IMR-90 (cell line): ENCODE data around the gene LIMS3. TPM values are rescaled to one million over a fixed set of nuclear protein-coding genes. Genes with fewer than 3 reads are reported as not detected.
"Not testable (repeated sequence)": the region's sequence is repeated elsewhere in the genome, so short reads cannot be mapped to it uniquely, and the experiment has no call there.

Experiments used
- ATAC-seq: fragments of 200-7000 bp; cut with Tn5 transposase; 2 replicates; pipeline ENCODE4 v1.9.1; 2020; ENCODE audit warnings: low read depth, mild to moderate bottlenecking, moderate library complexity
- BruUV-seq: library from RNA; stranded (reverse); fragments of 400-500 nt; replicated peaks from 2 replicates; lab custom pipeline; 2021; lab: Mats Ljungman, UMichigan
- CTCF ChIA-PET: fragments of 300-600 bp; formaldehyde crosslinking; extraction: SDS; loops from one replicate; lab custom pipeline; 2021; ENCODE audit warnings: antibody characterized with exemption; lab: Yijun Ruan, JAX
- POLR2A ChIA-PET: fragments of 300-600 bp; sonication (Branson Sonifier 250); formaldehyde crosslinking; loops from one replicate; lab custom pipeline; 2022; ENCODE audit warnings: antibody characterized with exemption; ENCODE audit not compliant: unreplicated experiment; lab: Charles Lee
- DNase-seq: peaks from one replicate; pipeline ENCODE4 v3.0.0; 2013
- H2AFZ ChIP-seq: replicated peaks from 2 replicates; pipeline ENCODE3; 2013; ENCODE audit warnings: low read length, mild to moderate bottlenecking; ENCODE audit not compliant: poor library complexity
- H2AK5ac ChIP-seq: 2 replicates; pipeline ENCODE4 v1.6.1; 2013; ENCODE audit warnings: low read depth, low read length, inconsistent platforms
- H2AK9ac ChIP-seq: replicated peaks from 2 replicates; pipeline ENCODE3; 2013; ENCODE audit warnings: mild to moderate bottlenecking, low read depth, low read length, moderate library complexity; ENCODE audit not compliant: poor library complexity
- H2BK120ac ChIP-seq: 2 replicates; pipeline ENCODE4 v1.6.1; 2013; ENCODE audit warnings: low read depth, low read length, inconsistent platforms
- H2BK15ac ChIP-seq: 3 replicates; pipeline ENCODE4 v1.6.1; 2013; ENCODE audit warnings: low read depth, low read length, inconsistent platforms
- H2BK20ac ChIP-seq: 2 replicates; pipeline ENCODE4 v1.6.1; 2013; ENCODE audit warnings: low read depth, mild to moderate bottlenecking, inconsistent platforms, low read length, moderate library complexity
- H2BK5ac ChIP-seq: 2 replicates; pipeline ENCODE4 v1.6.1; 2013; ENCODE audit warnings: mild to moderate bottlenecking, low read depth, low read length, inconsistent platforms; ENCODE audit not compliant: poor library complexity, severe bottlenecking
- H3K14ac ChIP-seq: replicated peaks from 2 replicates; pipeline ENCODE4 v1.6.1; 2013; ENCODE audit warnings: low read depth, low read length, inconsistent platforms
- H3K18ac ChIP-seq: 2 replicates; pipeline ENCODE4 v1.6.1; 2013; ENCODE audit warnings: low read depth, low read length, control low read depth
- H3K23ac ChIP-seq: 2 replicates; pipeline ENCODE4 v1.6.1; 2013; ENCODE audit warnings: low read depth, low read length, inconsistent platforms
- H3K27ac ChIP-seq: 2 replicates; pipeline ENCODE4 v1.5.1; 2013; ENCODE audit warnings: mild to moderate bottlenecking, control low read depth, low read length; ENCODE audit not compliant: insufficient read depth
- H3K27me3 ChIP-seq: 2 replicates; pipeline ENCODE4 v1.6.1; 2013; ENCODE audit warnings: low read length; ENCODE audit not compliant: control insufficient read depth, insufficient read depth
- H3K36me3 ChIP-seq: 2 replicates; pipeline ENCODE4 v1.6.1; 2013; ENCODE audit warnings: low read length, mixed read lengths; ENCODE audit not compliant: control insufficient read depth, insufficient read depth
- H3K4ac ChIP-seq: 2 replicates; pipeline ENCODE4 v1.6.1; 2013; ENCODE audit warnings: low read depth, low read length, inconsistent platforms
- H3K4me1 ChIP-seq: 2 replicates; pipeline ENCODE4 v1.6.1; 2013; ENCODE audit warnings: low read length, mixed read lengths; ENCODE audit not compliant: control insufficient read depth, insufficient read depth
- H3K4me2 ChIP-seq: 2 replicates; pipeline ENCODE4 v1.6.1; 2013; ENCODE audit warnings: low read depth, mild to moderate bottlenecking, control low read depth, low read length, moderate library complexity
- H3K4me3 ChIP-seq: 2 replicates; pipeline ENCODE4 v1.5.1; 2013; ENCODE audit warnings: low read depth, mild to moderate bottlenecking, control low read depth, low read length, moderate library complexity; ENCODE audit not compliant: insufficient read depth
- H3K56ac ChIP-seq: 2 replicates; pipeline ENCODE4 v1.6.1; 2013; ENCODE audit warnings: low read length, inconsistent platforms; ENCODE audit not compliant: insufficient read depth; ENCODE audit errors: extremely low read depth
- H3K79me1 ChIP-seq, 2 experiments: 2 replicates each; pipeline ENCODE4 v1.6.1; 2013; ENCODE audit warnings: low read length in 2 of 2, inconsistent platforms in 1 of 2, low read depth in 1 of 2
- H3K9ac ChIP-seq: 2 replicates; pipeline ENCODE4 v1.6.1; 2013; ENCODE audit warnings: low read depth, low read length, control low read depth
- H3K9me1 ChIP-seq: 2 replicates; pipeline ENCODE4 v1.6.1; 2013; ENCODE audit warnings: low read length, inconsistent platforms; ENCODE audit not compliant: insufficient read depth
- H3K9me3 ChIP-seq: 2 replicates; pipeline ENCODE4 v1.6.1; 2013; ENCODE audit warnings: low read length; ENCODE audit not compliant: control insufficient read depth, insufficient read depth
- H4K20me1 ChIP-seq: 2 replicates; pipeline ENCODE4 v1.6.1; 2013; ENCODE audit warnings: low read length, inconsistent platforms; ENCODE audit not compliant: insufficient read depth
- H4K5ac ChIP-seq: 2 replicates; pipeline ENCODE4 v1.6.1; 2013; ENCODE audit warnings: mild to moderate bottlenecking, low read depth, low read length, control low read depth
- H4K8ac ChIP-seq, 2 experiments: 2 replicates each; pipeline ENCODE4 v1.6.1; 2013; ENCODE audit warnings: low read depth in 2 of 2, low read length in 2 of 2, control low read depth in 1 of 2, inconsistent platforms in 1 of 2
- H4K91ac ChIP-seq: 2 replicates; pipeline ENCODE4 v1.6.1; 2013; ENCODE audit warnings: low read depth, low read length, inconsistent platforms; ENCODE audit not compliant: insufficient read depth
- WGBS, 2 experiments: methylation state at CpG; one replicate each; pipeline versions ENCODE4 v1.1.5 to v1.1.7; 2013; ENCODE audit warnings: missing lambda C conversion rate in 2 of 2; ENCODE audit not compliant: insufficient read length in 1 of 2; ENCODE audit errors: extremely low coverage in 2 of 2; 5-methylcytosine and 5-hydroxymethylcytosine counted together
- dilution Hi-C: fragments of 300-500 bp; cut with HindIII; formaldehyde crosslinking; loops from one replicate; pipeline ENCODE4 v1.14.3; 2018; ENCODE audit warnings: low sequenced_read_pairs; ENCODE audit not compliant: unreplicated experiment
- in situ Hi-C: fragments of 300-500 bp; cut with MboI; formaldehyde crosslinking; loops from 3 replicates; pipeline ENCODE4 v1.14.3; 2019; ENCODE audit warnings: low sequenced_read_pairs, inconsistent platforms, mixed read lengths
- intact Hi-C: fragments of 100-400 bp; cut with micrococcal nuclease; formaldehyde crosslinking; loops from 2 replicates; pipeline ENCODE4 v1.10.0; 2022
- polyA plus RNA-seq, 3 experiments: library from polyadenylated mRNA; depleted of rRNA; stranded (reverse); fragments of >200 nt; gene quantifications; 2 replicates each; pipeline ENCODE4 v1.2.3, GENCODE V29; 2012; ENCODE audit warnings: low replicate concordance in 1 of 3
- total RNA-seq: library from RNA; depleted of rRNA; stranded (reverse); fragments of >200 nt; gene quantifications from 2 replicates; pipeline ENCODE4 v1.2.3, GENCODE V29; 2012

LIMS3 gene
- total and polyA plus RNA-seq, 2 of the 4 experiments (the other 2 are of a cell fraction) = 0.44 to 12.7 TPM

GRCh38 chr2:109876625-109877024 lies 21.9 kb upstream of the LIMS3 start:
- CTCF ChIA-PET, H2AK5ac ChIP-seq, H3K14ac ChIP-seq, POLR2A ChIA-PET, H2AK9ac ChIP-seq, H3K4me2 ChIP-seq, H3K27me3 ChIP-seq, H2AFZ ChIP-seq, H3K9ac ChIP-seq, H3K4me1 ChIP-seq, H3K56ac ChIP-seq, H3K79me1 ChIP-seq, H3K9me1 ChIP-seq, H4K20me1 ChIP-seq, H4K8ac ChIP-seq, in situ Hi-C loops, H3K27ac ChIP-seq, H2BK5ac ChIP-seq, H2BK15ac ChIP-seq, H2BK120ac ChIP-seq, H3K23ac ChIP-seq, DNase-seq, H4K5ac ChIP-seq, H3K9me3 ChIP-seq, H3K36me3 ChIP-seq, H3K18ac ChIP-seq, BruUV-seq, dilution Hi-C loops, H3K4me3 ChIP-seq, H4K91ac ChIP-seq, intact Hi-C loops, H3K4ac ChIP-seq, ATAC-seq, H2BK20ac ChIP-seq: not testable (repeated sequence)
- no CpG with 5 or more reads among the region's 3 CpGs for WGBS, 2 experiments

GRCh38 chr2:109882112-109882511 lies 16.4 kb upstream of the LIMS3 start:
- H3K9ac ChIP-seq, H2AFZ ChIP-seq, H3K18ac ChIP-seq, H2BK120ac ChIP-seq, BruUV-seq, H4K20me1 ChIP-seq, H3K14ac ChIP-seq, H3K36me3 ChIP-seq, POLR2A ChIA-PET, H3K4me2 ChIP-seq, H2AK5ac ChIP-seq, H4K91ac ChIP-seq, H3K4ac ChIP-seq, H3K56ac ChIP-seq, H3K79me1 ChIP-seq, ATAC-seq, CTCF ChIA-PET, H3K4me3 ChIP-seq, H2BK5ac ChIP-seq, H4K5ac ChIP-seq, H2AK9ac ChIP-seq, H3K4me1 ChIP-seq, H4K8ac ChIP-seq, H3K27me3 ChIP-seq, in situ Hi-C loops, H3K23ac ChIP-seq, H3K27ac ChIP-seq, H2BK20ac ChIP-seq, DNase-seq, H3K9me3 ChIP-seq, H2BK15ac ChIP-seq, dilution Hi-C loops, intact Hi-C loops, H3K9me1 ChIP-seq: not testable (repeated sequence)
- WGBS, 2 experiments = no CpG with 5 or more reads among the region's 1 CpG
